Measurements from ENCODE around the gene SLC22A13. TPM values are rescaled to one million over a fixed set of nuclear protein-coding genes. Genes with fewer than 3 reads are reported as not detected.

Gene SLC22A13
- total RNA-seq, 1 experiment from 2014 or later = 0.33 TPM

DNA sequence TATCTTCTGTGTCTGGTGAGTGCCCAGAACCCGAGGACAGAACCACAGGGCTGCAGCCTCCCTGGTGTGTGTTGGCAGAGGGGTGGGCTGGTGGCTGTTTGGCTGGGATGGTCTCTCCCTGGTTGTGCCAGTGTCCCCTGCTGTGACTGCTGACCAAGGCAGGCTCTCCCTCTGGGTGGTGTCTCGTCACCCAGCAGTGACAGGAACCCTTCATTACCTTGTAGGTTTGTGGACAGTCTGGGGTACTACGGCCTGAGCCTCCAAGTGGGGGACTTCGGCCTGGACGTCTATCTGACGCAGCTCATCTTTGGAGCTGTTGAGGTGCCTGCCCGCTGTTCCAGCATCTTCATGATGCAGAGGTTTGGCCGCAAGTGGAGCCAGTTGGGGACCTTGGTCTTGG is 10.0 kb downstream of the SLC22A13 start:
- no peaks in the 10 kb centered on the region for H3K4me1 ChIP-seq (ENCODE audit: control insufficient read depth, insufficient read depth, low read length)
- DNase-seq (ENCODE audit: low read depth, low spot score) (no peak), ATAC-seq (no peak)
- H3K27me3 ChIP-seq (ENCODE audit: control insufficient read depth, insufficient read depth, low read length) = no peaks in the 10 kb centered on the region
- H3K9me3 ChIP-seq (ENCODE audit: control insufficient read depth, insufficient read depth, low read depth, low read length) = no peaks in the 10 kb centered on the region
- TF ChIP-seq, protein P1, sequence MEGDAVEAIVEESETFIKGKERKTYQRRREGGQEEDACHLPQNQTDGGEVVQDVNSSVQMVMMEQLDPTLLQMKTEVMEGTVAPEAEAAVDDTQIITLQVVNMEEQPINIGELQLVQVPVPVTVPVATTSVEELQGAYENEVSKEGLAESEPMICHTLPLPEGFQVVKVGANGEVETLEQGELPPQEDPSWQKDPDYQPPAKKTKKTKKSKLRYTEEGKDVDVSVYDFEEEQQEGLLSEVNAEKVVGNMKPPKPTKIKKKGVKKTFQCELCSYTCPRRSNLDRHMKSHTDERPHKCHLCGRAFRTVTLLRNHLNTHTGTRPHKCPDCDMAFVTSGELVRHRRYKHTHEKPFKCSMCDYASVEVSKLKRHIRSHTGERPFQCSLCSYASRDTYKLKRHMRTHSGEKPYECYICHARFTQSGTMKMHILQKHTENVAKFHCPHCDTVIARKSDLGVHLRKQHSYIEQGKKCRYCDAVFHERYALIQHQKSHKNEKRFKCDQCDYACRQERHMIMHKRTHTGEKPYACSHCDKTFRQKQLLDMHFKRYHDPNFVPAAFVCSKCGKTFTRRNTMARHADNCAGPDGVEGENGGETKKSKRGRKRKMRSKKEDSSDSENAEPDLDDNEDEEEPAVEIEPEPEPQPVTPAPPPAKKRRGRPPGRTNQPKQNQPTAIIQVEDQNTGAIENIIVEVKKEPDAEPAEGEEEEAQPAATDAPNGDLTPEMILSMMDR (IDR thresholded peaks at IDR 0.05) = no peak
- TF ChIP-seq REST (IDR thresholded peaks at IDR 0.05; ENCODE audit: insufficient read depth in 1 of 2, low read depth in 2 of 2, low read length in 1 of 2) = no peak
- TF ChIP-seq TCF7L2 (IDR thresholded peaks at IDR 0.05; ENCODE audit: low read depth, low read length) = no peak
- TF ChIP-seq SIN3A (IDR thresholded peaks at IDR 0.05; ENCODE audit: borderline replicate concordance, insufficient read depth, low read depth, low read length) = no peak
- TF ChIP-seq POLR2AphosphoS5 (IDR thresholded peaks at IDR 0.05; ENCODE audit: low read depth, low read length) = no peak
- CTCF ChIA-PET = no interaction called here
- POLR2A ChIA-PET = no interaction called here
- intact Hi-C loops (cut with micrococcal nuclease; ENCODE audit: unreplicated experiment) (no loop called here), in situ Hi-C loops (cut with HindIII; ENCODE audit: low pct_unique_long_range_greater_than_20kb, low sequenced_read_pairs) (no loop called here)
- no TSS peak for BruUV-seq (replicated peaks)
- H3K4me3 ChIP-seq (ENCODE audit: low read depth in 2 of 2, low read length in 2 of 2) = no peak overlapping the region
- H3K36me3 ChIP-seq (ENCODE audit: control insufficient read depth, insufficient read depth, low read length) = no peaks in the 10 kb centered on the region
- H3K27ac ChIP-seq (ENCODE audit: low read length) = no peak overlapping the region

GRCh38 chr3:38276081-38276916 is 10.7 kb downstream of the SLC22A13 start:
- DNase-seq (ENCODE audit: low read depth, low spot score) (no peak), ATAC-seq (no peak)
- CTCF ChIA-PET = no interaction called here
- no peaks in the 10 kb centered on the region for H3K27me3 ChIP-seq (ENCODE audit: control insufficient read depth, insufficient read depth, low read length)
- H3K9me3 ChIP-seq (ENCODE audit: control insufficient read depth, insufficient read depth, low read depth, low read length) = no peaks in the 10 kb centered on the region
- no peak overlapping the region for H3K4me3 ChIP-seq (ENCODE audit: low read depth in 2 of 2, low read length in 2 of 2)
- intact Hi-C loops (cut with micrococcal nuclease; ENCODE audit: unreplicated experiment) = no loop called here
- no TSS peak for BruUV-seq (replicated peaks)
- no peaks in the 10 kb centered on the region for H3K36me3 ChIP-seq (ENCODE audit: control insufficient read depth, insufficient read depth, low read length)
- no peaks in the 10 kb centered on the region for H3K4me1 ChIP-seq (ENCODE audit: control insufficient read depth, insufficient read depth, low read length)
- POLR2A ChIA-PET = no interaction called here
- TF ChIP-seq POLR2AphosphoS5 (IDR thresholded peaks at IDR 0.05; ENCODE audit: low read depth, low read length) = no peak
- TF ChIP-seq REST (IDR thresholded peaks at IDR 0.05; ENCODE audit: insufficient read depth in 1 of 2, low read depth in 2 of 2, low read length in 1 of 2) = no peak
- no peak for TF ChIP-seq TCF7L2 (IDR thresholded peaks at IDR 0.05; ENCODE audit: low read depth, low read length)
- TF ChIP-seq, protein P1 (IDR thresholded peaks at IDR 0.05) = no peak
- no peak for TF ChIP-seq SIN3A (IDR thresholded peaks at IDR 0.05; ENCODE audit: borderline replicate concordance, insufficient read depth, low read depth, low read length)
- no peak overlapping the region for H3K27ac ChIP-seq (ENCODE audit: low read length)
- in situ Hi-C loops (cut with HindIII; ENCODE audit: low pct_unique_long_range_greater_than_20kb, low sequenced_read_pairs) = no loop called here
